Liver (tissue), 9 donors: Measurements from ENCODE around the gene SLC2A5. TPM values are rescaled to one million over a fixed set of nuclear protein-coding genes. Genes with fewer than 3 reads are reported as not detected.
"Not testable (repeated sequence)": the region's sequence is repeated elsewhere in the genome, so short reads cannot be mapped to it uniquely, and the experiment has no call there.

Experiments used
- DNase-seq: peaks from one replicate; pipeline ENCODE4 v3.0.0-alpha.2; 2017; ENCODE audit warnings: low spot score
- H3K27ac ChIP-seq, 2 donors: one replicate each; pipeline ENCODE4 v1.7.0; 2013; ENCODE audit warnings: inconsistent platforms in 2 of 2, low read length in 2 of 2, control low read depth in 1 of 2, low read depth in 1 of 2, mild to moderate bottlenecking in 1 of 2
- H3K27me3 ChIP-seq, 4 donors: one replicate each; pipeline versions ENCODE4 v1.6.1 to v1.7.0; 2013; ENCODE audit warnings: low read length in 3 of 4, inconsistent platforms in 1 of 4, mild to moderate bottlenecking in 1 of 4, moderate library complexity in 1 of 4; ENCODE audit not compliant: control insufficient read depth in 4 of 4, insufficient read depth in 4 of 4
- H3K36me3 ChIP-seq, 4 donors: one replicate each; pipeline versions ENCODE4 v1.6.1 to v1.7.0; 2013; ENCODE audit warnings: low read length in 3 of 4, mild to moderate bottlenecking in 3 of 4, low read depth in 1 of 4, moderate library complexity in 1 of 4; ENCODE audit not compliant: control insufficient read depth in 4 of 4, insufficient read depth in 3 of 4
- H3K4me1 ChIP-seq, 4 donors: one replicate each; pipeline versions ENCODE4 v1.6.1 to v1.7.0; 2013; ENCODE audit warnings: low read length in 3 of 4, mild to moderate bottlenecking in 3 of 4, moderate library complexity in 1 of 4; ENCODE audit not compliant: control insufficient read depth in 4 of 4, insufficient read depth in 4 of 4
- H3K4me3 ChIP-seq, 3 donors: one replicate each; pipeline versions ENCODE4 v1.6.1 to v1.7.0; 2013; ENCODE audit warnings: low read length in 3 of 3, control low read depth in 1 of 3, low read depth in 1 of 3, mild to moderate bottlenecking in 1 of 3
- H3K9ac ChIP-seq, 2 donors: one replicate each; pipeline ENCODE4 v1.7.0; 2013; ENCODE audit warnings: low read length in 2 of 2, mild to moderate bottlenecking in 2 of 2, moderate library complexity in 2 of 2, control low read depth in 1 of 2, low read depth in 1 of 2
- H3K9me3 ChIP-seq, 4 donors: one replicate each; pipeline versions ENCODE4 v1.6.1 to v1.7.0; 2013; ENCODE audit warnings: low read length in 3 of 4; ENCODE audit not compliant: control insufficient read depth in 4 of 4
- ATF3 ChIP-seq: IDR thresholded peaks from 2 replicates; pipeline ENCODE4 v1.6.1; 2016; ENCODE audit warnings: antibody characterized with exemption
- EGR1 ChIP-seq, 2 donors: IDR thresholded peaks; 2 replicates each; pipeline ENCODE4 v1.6.1; 2016 to 2018; ENCODE audit warnings: antibody characterized with exemption in 2 of 2, low read depth in 2 of 2
- FOXA1 ChIP-seq: IDR thresholded peaks from 2 replicates; pipeline ENCODE4 v1.6.1; 2016; ENCODE audit warnings: antibody characterized with exemption
- FOXA2 ChIP-seq: IDR thresholded peaks from 2 replicates; pipeline ENCODE4 v1.6.1; 2016; ENCODE audit warnings: antibody characterized with exemption
- GABPA ChIP-seq, 2 donors: IDR thresholded peaks in 1 of 2; conservative IDR thresholded peaks in 1 of 2; 2 replicates each; pipeline ENCODE4 v1.6.1; 2016; ENCODE audit warnings: antibody characterized with exemption in 2 of 2, mild to moderate bottlenecking in 1 of 2, moderate library complexity in 1 of 2
- HNF4G ChIP-seq: IDR thresholded peaks from 2 replicates; pipeline ENCODE4 v1.6.1; 2016; ENCODE audit warnings: antibody characterized with exemption
- JUND ChIP-seq, 2 donors: IDR thresholded peaks; 2 replicates each; pipeline ENCODE4 v1.6.1; 2016; ENCODE audit warnings: antibody characterized with exemption in 2 of 2
- MAX ChIP-seq: IDR thresholded peaks from 2 replicates; pipeline ENCODE4 v1.6.1; 2016; ENCODE audit warnings: antibody characterized with exemption
- NR2F2 ChIP-seq: IDR thresholded peaks from 2 replicates; pipeline ENCODE4 v1.6.1; 2016; ENCODE audit warnings: antibody characterized with exemption
- REST ChIP-seq: IDR thresholded peaks from 2 replicates; pipeline ENCODE4 v1.6.1; 2016; ENCODE audit warnings: antibody characterized with exemption, mild to moderate bottlenecking
- RXRA ChIP-seq, 2 donors: IDR thresholded peaks; 2 replicates each; pipeline ENCODE4 v1.6.1; 2017 to 2018; ENCODE audit warnings: antibody characterized with exemption in 2 of 2, mild to moderate bottlenecking in 1 of 2
- TAF1 ChIP-seq: conservative IDR thresholded peaks from 2 replicates; pipeline ENCODE4 v1.6.1; 2016; ENCODE audit warnings: antibody characterized with exemption, mild to moderate bottlenecking
- ZBTB33 ChIP-seq: IDR thresholded peaks from 2 replicates; pipeline ENCODE4 v1.6.1; 2016; ENCODE audit warnings: antibody characterized with exemption
- WGBS: extraction: QIAGEN DNeasy Blood & Tissue Kit; methylation state at CpG from one replicate; pipeline ENCODE4 v1.1.7; 2013; 5-methylcytosine and 5-hydroxymethylcytosine counted together
- polyA plus RNA-seq, 2 donors: library from polyadenylated mRNA; stranded (reverse) in 1 of 2; unstranded in 1 of 2; fragments of 200-250 nt in 1 of 2; fragments of >200 nt in 1 of 2; fragmentation: Nextera tagmentation in 1 of 2; extraction: Ambion mirVana in 1 of 2; gene quantifications; one replicate each; pipeline versions ENCODE4 v1.2.1 to v1.2.3, GENCODE V29; 2013 to 2015
- total RNA-seq, 2 donors: library from RNA; depleted of rRNA; stranded (reverse); fragments of >200 nt; gene quantifications; one replicate each; pipeline ENCODE4 v1.2.3, GENCODE V29; 2014
- donor health status: healthy.
- donor health status: healthy.
- donor health status: healthy.
- donor health status: healthy.
- donor health status: healthy.

The SLC2A5 gene
- total and polyA plus RNA-seq, 4 donors: 0.07 to 1.6 (median 0.13) TPM

DNA sequence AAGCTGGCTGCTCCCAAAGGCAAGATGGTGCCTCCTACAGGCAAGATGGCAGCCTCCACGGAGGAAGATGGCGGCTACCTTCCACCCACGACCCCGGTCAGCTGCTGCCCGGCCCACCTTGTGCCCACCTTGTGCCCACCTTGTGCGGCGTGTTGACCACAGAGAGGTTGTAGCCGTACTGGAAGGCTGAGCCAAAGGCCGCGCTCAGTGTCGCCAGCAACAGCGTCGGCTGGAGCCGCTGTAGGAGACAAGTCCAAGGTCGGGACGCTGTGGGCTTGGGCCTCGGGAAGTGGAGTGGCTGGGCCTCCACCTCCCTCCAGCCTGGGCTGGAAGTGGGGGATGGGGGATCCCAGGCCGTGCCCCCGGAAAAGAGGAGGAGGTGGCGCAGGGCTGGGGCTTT is 44.6 kb downstream of the SLC2A5 start:
- Histone ChIP-seq H3K9ac (no peak overlapping the region), H3K27ac (no peak overlapping the region), H3K9me3 (no peaks in the 10 kb centered on the region), H3K4me1 (no peaks in the 10 kb centered on the region), H3K36me3 (no peaks in the 10 kb centered on the region), H3K27me3 (no peaks in the 10 kb centered on the region), H3K4me3 (no peak overlapping the region)
- WGBS: 95% methylated on average over 20 of the region's 20 CpGs
- TF ChIP-seq TAF1 (no peak), JUND (IDR thresholded peaks at IDR 0.05) (no peak), EGR1 (IDR thresholded peaks at IDR 0.05; ENCODE audit: low read depth in 2 of 2) (no peak), MAX (no peak), REST (no peak), ATF3 (no peak), NR2F2 (no peak)
- DNase-seq: no peak

DNA sequence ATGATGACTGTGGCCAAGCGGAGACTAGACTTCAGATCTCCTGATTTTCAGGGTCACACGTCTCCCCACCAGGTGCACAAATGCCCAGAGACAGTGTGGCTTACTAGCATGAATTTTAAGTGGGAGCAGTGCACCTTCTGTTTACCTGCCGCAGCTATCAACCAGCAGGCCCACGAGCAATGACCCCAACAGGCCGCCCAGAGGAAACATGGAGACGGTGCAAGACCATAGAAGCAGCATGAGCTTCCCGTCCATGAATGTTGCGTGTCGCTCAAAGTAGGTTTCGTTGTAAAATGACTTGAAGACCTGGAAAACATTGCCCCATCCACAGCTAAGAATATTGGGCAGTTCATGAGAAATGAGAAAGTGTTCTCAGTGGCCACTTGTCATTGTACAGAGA is 46.7 kb downstream of the SLC2A5 start:
- DNase-seq: no peak
- Histone ChIP-seq H3K4me3 (no peak overlapping the region), H3K36me3 (no peaks in the 10 kb centered on the region), H3K4me1 (no peaks in the 10 kb centered on the region), H3K27me3 (no peaks in the 10 kb centered on the region), H3K9ac (no peak overlapping the region), H3K27ac (no peak overlapping the region), H3K9me3 (no peaks in the 10 kb centered on the region)
- TF ChIP-seq GABPA (IDR thresholded peaks at IDR 0.05 in 1 of 2, conservative IDR thresholded peaks at IDR 0.05 in 1 of 2): no peak
- no peak for TF ChIP-seq ATF3
- no peak for TF ChIP-seq HNF4G
- TF ChIP-seq EGR1 (IDR thresholded peaks at IDR 0.05; ENCODE audit: low read depth in 2 of 2): no peak
- TF ChIP-seq ZBTB33: no peak
- TF ChIP-seq FOXA2: no peak
- no peak for TF ChIP-seq RXRA (IDR thresholded peaks at IDR 0.05)
- TF ChIP-seq JUND (IDR thresholded peaks at IDR 0.05): no peak
- TF ChIP-seq NR2F2: no peak
- TF ChIP-seq FOXA1: no peak
- no peak for TF ChIP-seq MAX
- TF ChIP-seq REST: no peak
- 98% methylated on average over 10 of the region's 10 CpGs for WGBS

- not testable (repeated sequence) for H3K4me3 ChIP-seq, H3K9ac ChIP-seq, H3K27ac ChIP-seq, H3K4me1 ChIP-seq, DNase-seq, H3K27me3 ChIP-seq, H3K36me3 ChIP-seq, H3K9me3 ChIP-seq
- WGBS: 54% methylated on average over 14 of the region's 15 CpGs
These were observed 47.3 kb downstream of the SLC2A5 start for GRCh38 chr1:9022026-9022738.
